Neural cell (in vitro differentiated cells): ENCODE results near the gene STUB1. TPM values are rescaled to one million over a fixed set of nuclear protein-coding genes. Genes with fewer than 3 reads are reported as not detected.

ENCODE experiments used
- H2AFZ ChIP-seq: fragments of 200-600, 300-800 bp; sonication (generic), shearing (Covaris generic); 2 replicates; pipeline ENCODE4 v1.6.0; 2014; ENCODE audit warnings: low read depth, mild to moderate bottlenecking, antibody characterized with exemption, low read length, moderate library complexity
- H3F3A ChIP-seq: fragments of 200-600 bp; shearing (Covaris generic); 2 replicates; pipeline ENCODE4 v1.6.1; 2016; ENCODE audit warnings: mild to moderate bottlenecking, moderate library complexity, mixed read lengths, antibody characterized with exemption, low read length; ENCODE audit not compliant: insufficient read depth, poor library complexity, severe bottlenecking
- H3K27ac ChIP-seq: fragments of 200-600, 300-800 bp; sonication (generic), shearing (Covaris generic); 2 replicates; pipeline ENCODE4 v1.5.1; 2014; ENCODE audit warnings: mild to moderate bottlenecking, low read length, moderate library complexity
- H3K27me3 ChIP-seq: fragments of 300-800, 200-600 bp; sonication (generic), shearing (Covaris generic); 2 replicates; pipeline ENCODE4 v1.6.0; 2014; ENCODE audit warnings: mild to moderate bottlenecking, low read depth, low read length, moderate library complexity; ENCODE audit not compliant: insufficient read depth
- H3K36me3 ChIP-seq: fragments of 300-800, 200-600 bp; sonication (generic), shearing (Covaris generic); 2 replicates; pipeline ENCODE4 v1.5.1; 2014; ENCODE audit warnings: mild to moderate bottlenecking, antibody characterized with exemption, low read length, moderate library complexity; ENCODE audit not compliant: insufficient read depth
- H3K4me2 ChIP-seq: fragments of 300-800, 200-600 bp; sonication (generic), shearing (Covaris generic); 2 replicates; pipeline ENCODE4 v1.6.0; 2014; ENCODE audit warnings: mild to moderate bottlenecking, low read length
- H3K4me3 ChIP-seq: fragments of 300-800, 200-600 bp; sonication (generic), shearing (Covaris generic); 2 replicates; pipeline ENCODE4 v1.5.1; 2014; ENCODE audit warnings: mild to moderate bottlenecking, low read length, moderate library complexity
- H3K79me2 ChIP-seq: fragments of 200-600 bp; shearing (Covaris generic); replicated peaks from 2 replicates; pipeline ENCODE4 v1.6.0; 2014; ENCODE audit warnings: mild to moderate bottlenecking, low read length, moderate library complexity; ENCODE audit not compliant: insufficient read depth
- H3K9ac ChIP-seq: fragments of 300-800, 200-600 bp; sonication (generic), shearing (Covaris generic); 2 replicates; pipeline ENCODE4 v1.6.1; 2016; ENCODE audit warnings: mild to moderate bottlenecking, low read length, mixed read lengths
- H3K9me2 ChIP-seq: fragments of 200-600 bp; shearing (Covaris generic); 2 replicates; pipeline ENCODE4 v1.6.1; 2016; ENCODE audit warnings: mild to moderate bottlenecking, low read length, mixed read lengths; ENCODE audit not compliant: insufficient read depth
- H3K9me3 ChIP-seq: fragments of 200-600, 300-800 bp; sonication (generic), shearing (Covaris generic); 2 replicates; pipeline ENCODE4 v1.6.1; 2016; ENCODE audit warnings: mild to moderate bottlenecking, mixed run types, low read length, moderate library complexity, mixed read lengths
- H4K20me1 ChIP-seq: fragments of 200-600 bp; shearing (Covaris generic); 2 replicates; pipeline ENCODE4 v1.6.1; 2016; ENCODE audit warnings: mild to moderate bottlenecking, mixed run types; ENCODE audit not compliant: insufficient read depth
- EP300 ChIP-seq: fragments of 450-650 bp; conservative IDR thresholded peaks from 2 replicates; pipeline ENCODE4 v1.6.1; 2014; ENCODE audit warnings: antibody characterized with exemption, mild to moderate bottlenecking, moderate library complexity; ENCODE audit not compliant: poor library complexity, severe bottlenecking
- EZH2 ChIP-seq: fragments of 200-600, 300-800 bp; shearing (Covaris generic), sonication (generic); IDR thresholded peaks from 2 replicates; pipeline ENCODE4 v1.6.1; 2014; ENCODE audit warnings: antibody characterized with exemption, low read length, borderline replicate concordance, mild to moderate bottlenecking; ENCODE audit not compliant: insufficient read depth, poor library complexity, severe bottlenecking
- MXI1 ChIP-seq: fragments of 450-650 bp; conservative IDR thresholded peaks from 2 replicates; pipeline ENCODE4 v1.6.1; 2014; ENCODE audit warnings: antibody characterized with exemption, mild to moderate bottlenecking; ENCODE audit not compliant: poor library complexity, severe bottlenecking
- POLR2AphosphoS5 ChIP-seq: IDR thresholded peaks from 2 replicates; pipeline ENCODE4 v1.6.1; 2012
- RAD21 ChIP-seq: fragments of 450-650 bp; conservative IDR thresholded peaks from 2 replicates; pipeline ENCODE4 v1.6.1; 2014; ENCODE audit warnings: antibody characterized with exemption, mild to moderate bottlenecking, moderate library complexity
- REST ChIP-seq: IDR thresholded peaks from 2 replicates; pipeline ENCODE4 v1.6.1; 2012; ENCODE audit warnings: borderline replicate concordance
- SMC3 ChIP-seq: fragments of 450-650 bp; conservative IDR thresholded peaks from 2 replicates; pipeline ENCODE4 v1.6.1; 2014; ENCODE audit warnings: antibody characterized with exemption, mild to moderate bottlenecking, moderate library complexity; ENCODE audit not compliant: poor library complexity
- TAF1 ChIP-seq: IDR thresholded peaks from 2 replicates; pipeline ENCODE4 v1.6.1; 2012; ENCODE audit warnings: low read depth
- polyA plus RNA-seq: library from polyadenylated mRNA; depleted of rRNA; stranded (reverse); fragments of >200 nt; gene quantifications from 2 replicates; pipeline ENCODE4 v1.2.3, GENCODE V29; 2014
- TF ChIP-seq, protein P1 (sequence below): fragments of 450-650 bp; IDR thresholded peaks from 2 replicates; pipeline ENCODE4 v1.5.1; 2014; ENCODE audit warnings: antibody characterized with exemption, mild to moderate bottlenecking, moderate library complexity; ENCODE audit not compliant: poor library complexity, severe bottlenecking

STUB1 gene
- polyA plus RNA-seq, 1 donor from 2014 or later = 120 TPM

DNA sequence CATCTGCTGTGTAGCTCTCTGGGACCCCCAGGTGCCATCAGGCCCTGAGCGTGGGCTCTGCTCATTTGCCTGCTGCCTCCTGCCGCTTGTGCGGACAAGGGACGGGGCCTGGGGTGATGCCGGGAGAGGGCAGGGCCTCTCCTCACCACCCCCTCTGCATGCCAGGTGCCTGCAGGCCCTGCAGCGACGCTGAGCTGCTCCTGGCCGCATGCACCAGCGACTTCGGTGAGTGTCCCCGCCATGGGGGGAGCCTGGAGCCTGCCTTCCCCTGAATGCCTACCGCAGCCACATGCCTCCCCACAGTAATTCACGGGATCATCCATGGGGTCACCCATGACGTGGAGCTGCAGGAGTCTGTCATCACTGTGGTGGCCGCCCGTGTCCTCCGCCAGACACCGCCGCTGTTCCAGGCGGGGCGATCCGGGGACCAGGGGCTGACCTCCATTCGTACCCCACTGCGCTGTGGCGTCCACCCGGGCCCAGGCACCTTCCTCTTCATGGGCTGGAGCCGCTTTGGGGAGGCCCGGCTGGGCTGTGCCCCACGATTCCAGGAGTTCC is 36.6 kb downstream of the STUB1 start:
- H4K20me1 ChIP-seq = no peaks in the 10 kb centered on the region
- no peaks in the 10 kb centered on the region for H3K9me3 ChIP-seq
- no peaks in the 10 kb centered on the region for H3K9me2 ChIP-seq
- no peak overlapping the region for H3K4me2 ChIP-seq
- H3K79me2 ChIP-seq = peaks cover 13% of the 10 kb centered on the region
- H3K9ac ChIP-seq = peak overlapping the region; percentile 51
- H2AFZ ChIP-seq = no peak overlapping the region
- no peaks in the 10 kb centered on the region for H3F3A ChIP-seq
- H3K4me3 ChIP-seq = peak overlapping the region; percentile 60
- H3K27me3 ChIP-seq = no peaks in the 10 kb centered on the region
- peak overlapping the region; percentile 53 for H3K27ac ChIP-seq
- no peaks in the 10 kb centered on the region for H3K36me3 ChIP-seq
- TF ChIP-seq TAF1 (no peak), REST (no peak), EP300 (no peak), EZH2 (no peak), POLR2AphosphoS5 (no peak), MXI1 (no peak), RAD21 (no peak), SMC3 (no peak)
- TF ChIP-seq, protein P1, sequence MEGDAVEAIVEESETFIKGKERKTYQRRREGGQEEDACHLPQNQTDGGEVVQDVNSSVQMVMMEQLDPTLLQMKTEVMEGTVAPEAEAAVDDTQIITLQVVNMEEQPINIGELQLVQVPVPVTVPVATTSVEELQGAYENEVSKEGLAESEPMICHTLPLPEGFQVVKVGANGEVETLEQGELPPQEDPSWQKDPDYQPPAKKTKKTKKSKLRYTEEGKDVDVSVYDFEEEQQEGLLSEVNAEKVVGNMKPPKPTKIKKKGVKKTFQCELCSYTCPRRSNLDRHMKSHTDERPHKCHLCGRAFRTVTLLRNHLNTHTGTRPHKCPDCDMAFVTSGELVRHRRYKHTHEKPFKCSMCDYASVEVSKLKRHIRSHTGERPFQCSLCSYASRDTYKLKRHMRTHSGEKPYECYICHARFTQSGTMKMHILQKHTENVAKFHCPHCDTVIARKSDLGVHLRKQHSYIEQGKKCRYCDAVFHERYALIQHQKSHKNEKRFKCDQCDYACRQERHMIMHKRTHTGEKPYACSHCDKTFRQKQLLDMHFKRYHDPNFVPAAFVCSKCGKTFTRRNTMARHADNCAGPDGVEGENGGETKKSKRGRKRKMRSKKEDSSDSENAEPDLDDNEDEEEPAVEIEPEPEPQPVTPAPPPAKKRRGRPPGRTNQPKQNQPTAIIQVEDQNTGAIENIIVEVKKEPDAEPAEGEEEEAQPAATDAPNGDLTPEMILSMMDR = no peak

DNA sequence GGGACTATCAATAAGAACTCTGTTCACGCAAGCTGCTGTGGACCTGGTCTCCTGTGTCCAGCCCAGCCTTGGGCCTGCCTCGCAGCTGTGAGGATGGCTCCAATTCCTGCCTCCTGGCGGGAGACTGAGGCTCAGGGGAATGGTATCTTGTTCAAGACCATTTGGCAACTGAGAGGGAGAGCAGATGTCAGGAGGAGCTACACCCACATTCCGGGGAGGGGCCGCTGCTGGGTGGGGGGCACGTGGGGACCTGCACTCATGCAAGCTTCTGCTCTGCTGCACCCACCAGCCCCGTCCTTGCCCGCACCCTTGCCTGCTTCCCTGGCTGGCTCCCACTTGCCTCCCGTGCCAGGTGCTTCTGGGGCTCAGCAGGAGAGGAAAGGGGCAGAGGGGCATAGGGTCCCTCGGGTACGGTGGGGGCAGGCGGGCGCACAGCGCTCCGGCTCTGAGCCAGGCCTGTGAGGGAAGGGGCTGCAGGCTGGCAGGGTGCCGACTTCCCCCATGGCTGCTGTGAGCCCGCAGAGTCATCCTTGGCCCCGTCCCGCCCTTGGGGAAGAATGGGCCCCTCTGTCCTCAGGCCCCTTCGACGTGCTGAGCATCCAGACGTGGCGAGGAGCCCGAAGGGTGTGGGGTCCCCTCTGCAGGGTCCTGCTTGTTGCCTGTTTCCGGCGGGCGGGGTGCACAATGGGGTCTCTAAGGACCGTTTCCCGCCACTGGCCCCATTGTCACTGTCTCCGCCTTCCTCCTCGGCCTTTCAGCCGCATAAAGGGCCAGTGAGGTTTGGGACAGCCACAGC is 37.4 kb downstream of the STUB1 start:
- Histone ChIP-seq H3K9ac (peak overlapping the region; percentile 90), H3K9me3 (no peaks in the 10 kb centered on the region), H3K4me2 (no peak overlapping the region), H3K27me3 (no peaks in the 10 kb centered on the region), H3K9me2 (no peaks in the 10 kb centered on the region), H3K36me3 (no peaks in the 10 kb centered on the region), H4K20me1 (no peaks in the 10 kb centered on the region), H3K27ac (no peak overlapping the region), H3F3A (no peaks in the 10 kb centered on the region), H2AFZ (no peak overlapping the region), H3K4me3 (no peak overlapping the region), H3K79me2 (peaks cover 10% of the 10 kb centered on the region)
- TF ChIP-seq SMC3 (no peak), REST (no peak), TAF1 (no peak), POLR2AphosphoS5 (no peak), EP300 (no peak)
